H9 (cell line): Measurements from ENCODE around the gene KHK. TPM values are rescaled to one million over a fixed set of nuclear protein-coding genes. Genes with fewer than 3 reads are reported as not detected.
A peak's percentile ranks its signal among the peaks of the same experiment; 100 is the strongest.

Source experiments
- DNase-seq: peaks from one replicate; pipeline ENCODE4 v3.0.0-alpha.2; 2017
- H2AFZ ChIP-seq: one replicate; pipeline ENCODE4 v1.6.1; 2013; ENCODE audit warnings: mild to moderate bottlenecking, low read length, control low read depth, moderate library complexity
- H2AK5ac ChIP-seq: 2 replicates; pipeline ENCODE4 v1.6.1; 2013; ENCODE audit warnings: low read length, control low read depth, mixed read lengths; ENCODE audit not compliant: insufficient read length
- H2BK120ac ChIP-seq: one replicate; pipeline ENCODE4 v1.6.1; 2013; ENCODE audit warnings: low read depth, mild to moderate bottlenecking, low read length, control low read depth, inconsistent platforms; ENCODE audit not compliant: poor library complexity, severe bottlenecking
- H2BK12ac ChIP-seq: 2 replicates; pipeline ENCODE4 v1.6.1; 2013; ENCODE audit warnings: low read length, control low read depth, mixed read lengths, low read depth; ENCODE audit not compliant: insufficient read length
- H2BK15ac ChIP-seq: 2 replicates; pipeline ENCODE4 v1.6.1; 2013; ENCODE audit warnings: low read depth, low read length, control low read depth
- H2BK20ac ChIP-seq: one replicate; pipeline ENCODE4 v1.6.1; 2013; ENCODE audit warnings: low read depth, mild to moderate bottlenecking, low read length, control low read depth, inconsistent platforms; ENCODE audit not compliant: poor library complexity, severe bottlenecking
- H2BK5ac ChIP-seq: 2 replicates; pipeline ENCODE4 v1.6.1; 2013; ENCODE audit warnings: low read length, control low read depth, mixed read lengths; ENCODE audit not compliant: insufficient read length
- H3K14ac ChIP-seq: 2 replicates; pipeline ENCODE4 v1.6.1; 2013; ENCODE audit warnings: low read length, control low read depth; ENCODE audit not compliant: insufficient read depth
- H3K18ac ChIP-seq: 2 replicates; pipeline ENCODE4 v1.6.1; 2013; ENCODE audit warnings: low read depth, mild to moderate bottlenecking, mixed read lengths, low read length, control low read depth; ENCODE audit not compliant: insufficient read length
- H3K23ac ChIP-seq: 2 replicates; pipeline ENCODE4 v1.6.1; 2013; ENCODE audit warnings: low read length, control low read depth, mixed read lengths, low read depth; ENCODE audit not compliant: insufficient read length
- H3K23me2 ChIP-seq: 2 replicates; pipeline ENCODE4 v1.6.1; 2013; ENCODE audit warnings: low read depth, mild to moderate bottlenecking, mixed read lengths, low read length, control low read depth; ENCODE audit not compliant: insufficient read length, poor library complexity, severe bottlenecking
- H3K27ac ChIP-seq: 2 replicates; pipeline ENCODE4 v1.5.1; 2013; ENCODE audit warnings: low read length, control low read depth, mixed read lengths, low read depth; ENCODE audit not compliant: insufficient read length
- H3K27me3 ChIP-seq: 2 replicates; pipeline ENCODE4 v1.6.1; 2013; ENCODE audit warnings: low read length, control low read depth, inconsistent platforms; ENCODE audit not compliant: insufficient read depth
- H3K4ac ChIP-seq: 2 replicates; pipeline ENCODE4 v1.6.1; 2013; ENCODE audit warnings: low read depth, mild to moderate bottlenecking, control low read depth, inconsistent platforms, low read length, moderate library complexity
- H3K4me1 ChIP-seq: 2 replicates; pipeline ENCODE4 v1.6.1; 2013; ENCODE audit warnings: low read length, control low read depth, inconsistent platforms; ENCODE audit not compliant: insufficient read depth
- H3K4me2 ChIP-seq: 2 replicates; pipeline ENCODE4 v1.6.1; 2013; ENCODE audit warnings: low read length, control low read depth, mixed read lengths; ENCODE audit not compliant: insufficient read length, insufficient read depth
- H3K56ac ChIP-seq: 2 replicates; pipeline ENCODE4 v1.6.1; 2013; ENCODE audit warnings: low read depth, mild to moderate bottlenecking, mixed read lengths, low read length, control low read depth; ENCODE audit not compliant: insufficient read length
- H3K79me1 ChIP-seq: 2 replicates; pipeline ENCODE4 v1.6.1; 2013; ENCODE audit warnings: low read depth, mild to moderate bottlenecking, moderate library complexity, low read length, control low read depth, inconsistent platforms; ENCODE audit not compliant: insufficient read depth, poor library complexity, severe bottlenecking
- H3K79me2 ChIP-seq: 2 replicates; pipeline ENCODE4 v1.6.1; 2013; ENCODE audit warnings: low read length, control low read depth, inconsistent platforms; ENCODE audit not compliant: insufficient read depth
- H3K9ac ChIP-seq: 2 replicates; pipeline ENCODE4 v1.6.1; 2013; ENCODE audit warnings: low read length, control low read depth, mixed read lengths; ENCODE audit not compliant: insufficient read length; ENCODE audit errors: extremely low read depth
- H3K9me3 ChIP-seq: one replicate; pipeline ENCODE4 v1.6.1; 2013; ENCODE audit warnings: low read depth, low read length, inconsistent platforms; ENCODE audit not compliant: control insufficient read depth
- H3T11ph ChIP-seq: one replicate; pipeline ENCODE4 v1.6.1; 2013; ENCODE audit warnings: mild to moderate bottlenecking, low read length, control low read depth, inconsistent platforms
- H4K20me1 ChIP-seq: one replicate; pipeline ENCODE4 v1.6.1; 2013; ENCODE audit not compliant: control insufficient read depth, insufficient read length, insufficient read depth
- H4K5ac ChIP-seq: 2 replicates; pipeline ENCODE4 v1.6.1; 2013; ENCODE audit warnings: low read depth, mild to moderate bottlenecking, mixed read lengths, low read length, control low read depth; ENCODE audit not compliant: insufficient read length
- H4K8ac ChIP-seq: replicated peaks from 2 replicates; pipeline ENCODE4 v1.6.1; 2013; ENCODE audit warnings: low read length, control low read depth, mixed read lengths, low read depth; ENCODE audit not compliant: insufficient read length
- H4K91ac ChIP-seq: 2 replicates; pipeline ENCODE4 v1.6.1; 2013; ENCODE audit warnings: low read depth, mild to moderate bottlenecking, moderate library complexity, mixed read lengths, low read length, control low read depth; ENCODE audit not compliant: insufficient read length
- H3K27ac Mint-ChIP-seq, 3 experiments: 2 replicates in 2 of 3; 3 replicates in 1 of 3; pipeline ENCODE4 v1.8.0; 2020 to 2021; ENCODE audit warnings: mixed read lengths in 3 of 3, mild to moderate bottlenecking in 1 of 3, moderate library complexity in 1 of 3
- H3K27me3 Mint-ChIP-seq: 2 replicates; pipeline ENCODE4 v1.8.0; 2021; ENCODE audit warnings: low read depth, mild to moderate bottlenecking, moderate library complexity, mixed read lengths
- H3K36me3 Mint-ChIP-seq, 3 experiments: 2 replicates in 2 of 3; 3 replicates in 1 of 3; pipeline ENCODE4 v1.8.0; 2020 to 2021; ENCODE audit warnings: low read depth in 3 of 3, mixed read lengths in 3 of 3; ENCODE audit not compliant: insufficient read depth in 1 of 3
- H3K4me1 Mint-ChIP-seq, 2 experiments: 2 replicates each; pipeline ENCODE4 v1.8.0; 2020; ENCODE audit warnings: mixed read lengths in 2 of 2
- H3K4me3 Mint-ChIP-seq, 2 experiments: 2 replicates in 1 of 2; 3 replicates in 1 of 2; pipeline ENCODE4 v1.8.0; 2020 to 2021; ENCODE audit warnings: mild to moderate bottlenecking in 2 of 2, mixed read lengths in 2 of 2, moderate library complexity in 1 of 2
- H3K9me3 Mint-ChIP-seq, 2 experiments: 2 replicates in 1 of 2; 3 replicates in 1 of 2; pipeline ENCODE4 v1.8.0; 2020; ENCODE audit warnings: mild to moderate bottlenecking in 2 of 2, mixed read lengths in 2 of 2, moderate library complexity in 1 of 2
- CTCF ChIP-seq: fragments of 200-600 bp; sonication (generic); conservative IDR thresholded peaks from 3 replicates; pipeline ENCODE4 v1.8.0; 2021; ENCODE audit warnings: antibody characterized with exemption, mild to moderate bottlenecking
- WGBS: extraction: QIAGEN DNeasy Blood & Tissue Kit; methylation state at CpG from one replicate; pipeline ENCODE4 v1.1.7; 2013; ENCODE audit warnings: missing lambda C conversion rate, low lambda C conversion rate, mixed read lengths; ENCODE audit not compliant: insufficient read length; ENCODE audit errors: extremely low coverage; 5-methylcytosine and 5-hydroxymethylcytosine counted together
- total RNA-seq: library from RNA; stranded (reverse); gene quantifications from 2 replicates; pipeline ENCODE4 v1.2.1, GENCODE V29; 2021

The KHK gene
- total RNA-seq, 1 experiment from 2014 or later = 12.1 TPM

DNA sequence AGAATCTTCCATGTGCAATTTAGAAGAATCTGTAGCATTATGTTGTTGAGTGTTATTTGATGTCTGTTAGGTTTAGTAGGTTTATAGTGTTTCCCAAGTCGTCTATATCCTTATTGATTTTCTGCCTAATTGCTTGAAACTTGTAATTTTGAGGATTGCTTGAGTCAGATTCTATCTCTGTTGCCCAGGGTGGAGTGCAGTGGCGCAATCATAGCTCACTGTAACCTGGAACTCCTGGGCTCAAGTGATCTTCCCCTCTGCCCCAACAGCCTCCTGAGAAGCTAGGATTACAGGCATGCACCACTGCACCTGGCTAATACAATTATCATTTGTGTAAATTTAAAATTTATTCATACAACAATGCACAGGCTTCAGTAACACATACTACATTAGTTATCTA, 59.1 kb downstream of the KHK start:
- Histone ChIP-seq H3K18ac (no peak overlapping the region), H4K8ac (no peak overlapping the region)
- TF ChIP-seq CTCF = no peak

More for the DNA sequence above, 59.1 kb downstream of the KHK start:
- H3K79me1 ChIP-seq = no peaks in the 10 kb centered on the region
- no peak overlapping the region for H3K4me2 ChIP-seq
- H2BK12ac ChIP-seq = no peak overlapping the region
- no peak overlapping the region for H3K9ac ChIP-seq
- H3K4me1 ChIP-seq = no peaks in the 10 kb centered on the region
- no peaks in the 10 kb centered on the region for H3K79me2 ChIP-seq
- H2BK120ac ChIP-seq = no peak overlapping the region
- no peak overlapping the region for H3K27ac ChIP-seq
- WGBS = no CpG with 5 or more reads among the region's 2 CpGs
- no peak overlapping the region for H3K4me3 Mint-ChIP-seq
- no peaks in the 10 kb centered on the region for H3K9me3 ChIP-seq
- H2BK20ac ChIP-seq = no peak overlapping the region
- H3K27me3 Mint-ChIP-seq = peaks cover 11% of the 10 kb centered on the region
- no peak overlapping the region for H3K4ac ChIP-seq
- no peak overlapping the region for H4K91ac ChIP-seq
- DNase-seq = no peak
- no peaks in the 10 kb centered on the region for H3K23me2 ChIP-seq
- no peak overlapping the region for H3T11ph ChIP-seq
- no peaks in the 10 kb centered on the region; a peak in 1 of 5 replicates for H3K9me3 Mint-ChIP-seq
- no peak overlapping the region for H3K23ac ChIP-seq
- no peaks in the 10 kb centered on the region for H3K36me3 Mint-ChIP-seq
- H3K56ac ChIP-seq = no peak overlapping the region
- H3K14ac ChIP-seq = no peak overlapping the region
- no peak overlapping the region for H2AFZ ChIP-seq
- no peak overlapping the region for H2BK5ac ChIP-seq
- H4K20me1 ChIP-seq = no peaks in the 10 kb centered on the region
- peaks cover 0 to 2% of the 10 kb centered on the region in 2 experiments; a peak in 1 of 4 replicates for H3K4me1 Mint-ChIP-seq
- H2BK15ac ChIP-seq = no peak overlapping the region
- no peaks in the 10 kb centered on the region for H3K27me3 ChIP-seq
- no peak overlapping the region for H4K5ac ChIP-seq
- no peak overlapping the region for H2AK5ac ChIP-seq
- H3K27ac Mint-ChIP-seq = peak overlapping the region in 1 of 3 experiments; percentile 40; a peak in 1 of 7 replicates
